Measurements from ENCODE around the gene SLC41A2.

GRCh38 chr12:104975587-104976343, 17.7 kb upstream of the SLC41A2 start:
- TF ChIP-seq EZH2phosphoT487 (IDR thresholded peaks at IDR 0.05; ENCODE audit: insufficient read depth, low read depth), result no peak
- TF ChIP-seq EZH2 (IDR thresholded peaks at IDR 0.05; ENCODE audit: insufficient read depth, poor library complexity, severe bottlenecking), result no peak

Measured in GM23248 (cell line).